Measurements from ENCODE around the gene SFT2D1. TPM values are rescaled to one million over a fixed set of nuclear protein-coding genes. Genes with fewer than 3 reads are reported as not detected.
A peak's percentile ranks its signal among the peaks of the same experiment; 100 is the strongest.

SFT2D1 gene
- total RNA-seq, 1 donor from 2014 or later: 20.7 TPM

- DNase-seq (ENCODE audit: low read depth in 2 of 2): no peak
Measured at GRCh38 chr6:166277892-166278578, 64.3 kb downstream of the SFT2D1 start.

DNA sequence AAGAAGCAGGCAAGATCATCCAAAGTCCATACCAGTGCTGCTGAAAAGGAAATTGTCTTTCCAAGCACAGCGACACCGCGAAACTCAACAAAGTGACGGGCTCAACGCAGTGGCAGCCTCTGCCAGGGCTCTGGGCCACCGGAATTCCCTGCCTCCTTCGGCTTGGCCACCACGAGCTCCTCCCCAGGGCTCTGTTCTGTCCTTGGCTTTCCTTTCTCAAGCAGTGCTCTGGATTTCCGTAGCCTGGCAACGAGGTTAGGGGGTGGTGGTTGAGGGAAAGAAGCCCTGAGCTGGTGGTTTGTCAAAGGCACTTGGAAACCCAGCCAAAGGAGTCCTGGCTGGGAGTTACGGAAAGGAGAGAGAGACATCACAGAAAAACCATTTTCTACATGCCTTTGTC is 65.3 kb downstream of the SFT2D1 start:
- no peak for DNase-seq (ENCODE audit: low read depth in 2 of 2)

DNA sequence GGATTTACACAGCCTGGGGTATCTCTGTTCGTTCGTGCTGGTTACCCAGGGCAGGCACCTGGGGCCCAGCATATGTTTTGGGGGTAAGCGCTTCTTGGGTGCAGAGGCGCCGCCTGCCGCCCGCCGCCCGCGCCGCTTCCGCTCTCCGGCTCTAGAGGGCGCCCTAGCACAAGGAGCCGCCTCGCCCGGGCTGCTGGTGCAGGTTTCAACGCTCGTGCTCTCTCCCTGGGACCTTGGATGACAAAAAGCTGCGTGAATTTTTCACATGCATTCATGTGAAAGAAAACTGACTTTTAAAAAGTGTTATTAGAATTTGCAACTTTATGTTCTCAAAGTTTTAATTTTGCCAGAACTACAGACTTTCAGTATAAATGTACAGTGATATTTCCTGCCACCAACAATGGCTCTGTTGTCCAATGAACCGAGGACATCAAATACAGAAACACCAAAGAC is 66.6 kb downstream of the SFT2D1 start:
- DNase-seq (ENCODE audit: low read depth in 2 of 2): peak in 1 of 2 donors; percentile 50

DNA sequence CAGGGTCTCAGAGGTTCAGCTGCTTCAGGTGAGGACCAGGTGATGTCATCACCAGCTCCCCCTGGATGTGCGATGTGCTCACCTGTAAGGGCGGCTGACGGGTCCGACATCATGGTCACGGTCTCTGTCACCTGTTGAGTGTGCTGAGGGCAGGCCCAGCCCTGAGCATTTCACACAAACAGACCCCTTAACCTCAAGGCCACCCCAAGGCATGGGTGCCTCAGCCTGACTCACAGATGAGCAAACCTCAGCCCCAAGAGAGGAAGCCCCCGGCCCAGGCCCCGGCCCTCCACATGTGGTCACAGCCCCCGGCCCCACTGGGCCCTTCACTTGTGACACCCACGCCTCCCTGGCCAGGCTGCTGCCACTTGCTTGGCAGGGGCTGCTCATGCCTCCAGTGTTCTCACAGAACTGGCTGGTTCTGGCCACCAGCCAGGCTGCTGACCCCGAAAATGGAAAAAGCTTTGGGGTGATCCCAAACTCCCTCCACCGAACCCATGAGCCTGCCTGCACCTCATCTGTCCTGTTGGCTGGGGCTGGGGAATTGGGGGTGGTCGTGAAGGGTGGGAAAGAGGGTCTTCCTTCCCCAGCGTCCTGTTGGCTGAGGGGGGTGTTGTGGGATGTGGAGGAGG is 67.5 kb downstream of the SFT2D1 start:
- DNase-seq (ENCODE audit: low read depth in 2 of 2): no peak

- no peak for DNase-seq (ENCODE audit: low read depth in 2 of 2)
Measured at GRCh38 chr6:166274163-166274562, 68.2 kb downstream of the SFT2D1 start.

- no peak for DNase-seq (ENCODE audit: low read depth in 2 of 2)
Measured at GRCh38 chr6:166271376-166271765, 71.0 kb downstream of the SFT2D1 start.

DNA sequence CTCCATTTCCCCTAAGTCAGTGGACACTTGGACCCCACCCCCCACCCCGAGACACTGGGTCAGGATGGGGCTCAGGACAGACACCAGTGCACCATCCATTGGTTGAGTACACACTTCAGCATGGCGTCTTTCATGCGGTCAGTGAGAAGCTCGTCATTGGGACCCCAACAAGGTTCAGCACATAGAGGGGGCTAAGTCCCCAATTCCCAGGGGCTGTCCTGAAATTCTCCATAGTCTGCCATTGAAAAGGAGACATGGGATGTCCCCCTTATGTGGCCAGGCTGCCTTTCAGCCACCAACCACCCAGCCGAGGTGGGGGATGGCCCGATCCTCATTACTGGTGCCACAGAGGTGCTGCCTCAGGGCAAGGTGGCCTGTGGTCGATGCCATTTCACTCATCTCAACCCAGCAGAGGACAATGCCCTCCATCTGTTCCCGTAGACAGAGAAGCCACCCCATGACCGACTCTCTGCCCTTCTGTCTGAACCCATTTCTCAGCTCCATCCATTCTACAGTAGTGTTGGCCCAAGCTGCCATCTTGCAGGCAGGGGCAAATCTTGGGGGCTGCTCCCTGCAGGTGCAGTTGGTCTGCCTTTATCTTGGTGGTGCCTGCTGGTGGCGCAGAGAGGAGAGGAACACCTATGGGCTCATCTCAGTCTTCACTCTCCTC is 71.5 kb downstream of the SFT2D1 start:
- DNase-seq (ENCODE audit: low read depth in 2 of 2): no peak

Other genes with a start within 250 kb of the SFT2D1 start
- gene TBXT, start 174.7 kb downstream of the SFT2D1 start, total RNA-seq: not detected in 2 replicates
- not detected in 2 replicates for gene PRR18, start 34.2 kb downstream of the SFT2D1 start, total RNA-seq
- 15.4 and 15.8 TPM in 2 replicates for gene MPC1, start 40.4 kb upstream of the SFT2D1 start, total RNA-seq
- 1.7 and 3.4 TPM in 2 replicates for gene RAMACL, start 244.1 kb upstream of the SFT2D1 start, total RNA-seq